ENCODE measurements around the gene LINS1.
A peak's percentile ranks its signal among the peaks of the same experiment; 100 is the strongest.

The LINS1 gene

GRCh38 chr15:100602064-100602822 lies at the start of gene LINS1, which contains the start of gene ASB7:
Gene LINS1 (minus strand): TSS chr15:100602184. CDS start chr15:100580842, 21,342 bp downstream.
Gene ASB7 (plus strand): TSS chr15:100602589. CDS start chr15:100612217, 9,628 bp downstream.
- intact Hi-C loops (cut with DNase I), result loop anchor here (5.0 to 10.0 kb wide), 3 partner anchors 257 to 673 kb away; partner anchors contain the start of genes ADAMTS17 and SELENOS

GRCh38 chr15:100651253-100651652 lies 49.3 kb upstream of the LINS1 start:
- intact Hi-C loops (cut with DNase I), result no loop called here
- no peak for DNase-seq

More at GRCh38 chr15:100602064-100602822, at the start of gene LINS1, which contains the start of gene ASB7:
- DNase-seq, result peak; percentile 99 to 100 (median 100)

GRCh38 chr15:100650685-100651084 lies 48.7 kb upstream of the LINS1 start:
- intact Hi-C loops (cut with DNase I), result no loop called here
- DNase-seq, result peak in 1 of 42 donors; percentile 32

GRCh38 chr15:100648951-100649350 lies 47.0 kb upstream of the LINS1 start:
- intact Hi-C loops (cut with DNase I), result no loop called here

GRCh38 chr15:100645671-100646070 lies 43.7 kb upstream of the LINS1 start:
- intact Hi-C loops (cut with DNase I), result no loop called here

More at GRCh38 chr15:100648951-100649350, 47.0 kb upstream of the LINS1 start:
- DNase-seq, result no peak

GRCh38 chr15:100642950-100643338 lies 41.0 kb upstream of the LINS1 start:
- no peak for DNase-seq
- intact Hi-C loops (cut with DNase I), result no loop called here

More at GRCh38 chr15:100645671-100646070, 43.7 kb upstream of the LINS1 start:
- no peak for DNase-seq

GRCh38 chr15:100642213-100642949 lies 40.4 kb upstream of the LINS1 start:
- DNase-seq, result no peak
- intact Hi-C loops (cut with DNase I), result no loop called here

- intact Hi-C loops (cut with DNase I), result no loop called here
- DNase-seq, result no peak
These were observed 36.3 kb upstream of the LINS1 start for GRCh38 chr15:100638177-100638730.

GRCh38 chr15:100635406-100636071 lies 33.6 kb upstream of the LINS1 start:
- intact Hi-C loops (cut with DNase I), result no loop called here
- no peak for DNase-seq

GRCh38 chr15:100633763-100634075 lies 31.7 kb upstream of the LINS1 start:
- intact Hi-C loops (cut with DNase I), result no loop called here
- no peak for DNase-seq

- intact Hi-C loops (cut with DNase I), result no loop called here
- DNase-seq, result no peak
These were observed 29.8 kb upstream of the LINS1 start for GRCh38 chr15:100631831-100632230.

GRCh38 chr15:100628746-100629145 lies 26.8 kb upstream of the LINS1 start:
- intact Hi-C loops (cut with DNase I), result loop anchor here (10.0 kb wide), 1 partner anchor 246 kb away; the partner anchor contains the start of gene ALDH1A3
- no peak for DNase-seq

- DNase-seq, result peak in 41 of 42 donors; percentile 24 to 88 (median 70)
- intact Hi-C loops (cut with DNase I), result loop anchor here (2.0 to 10.0 kb wide), 2 partner anchors 247 to 379 kb away; partner anchors contain the start of gene ALDH1A3
These were observed 25.9 kb upstream of the LINS1 start for GRCh38 chr15:100627789-100628395.

GRCh38 chr15:100623301-100623700 lies 21.3 kb upstream of the LINS1 start:
- DNase-seq, result no peak
- intact Hi-C loops (cut with DNase I), result loop anchor here (10.0 kb wide), 1 partner anchor 252 kb away; the partner anchor contains the start of gene ALDH1A3

- intact Hi-C loops (cut with DNase I), result no loop called here
- DNase-seq, result no peak
These were observed 14.7 kb upstream of the LINS1 start for GRCh38 chr15:100616700-100617099.

GRCh38 chr15:100615801-100616200 lies 13.8 kb upstream of the LINS1 start:
- intact Hi-C loops (cut with DNase I), result no loop called here
- DNase-seq, result no peak

- no peak for DNase-seq
- intact Hi-C loops (cut with DNase I), result no loop called here
These were observed 12.9 kb upstream of the LINS1 start for GRCh38 chr15:100614918-100615317.

GRCh38 chr15:100614336-100614735 lies 12.4 kb upstream of the LINS1 start:
- intact Hi-C loops (cut with DNase I), result no loop called here
- DNase-seq, result no peak

GRCh38 chr15:100613208-100613607 lies 11.2 kb upstream of the LINS1 start:
- intact Hi-C loops (cut with DNase I), result no loop called here

More at GRCh38 chr15:100613208-100613607, 11.2 kb upstream of the LINS1 start:
- no peak for DNase-seq

Data from head of caudate nucleus (tissue), 42 donors.